H1 (cell line): Measurements from ENCODE around the gene CGN. TPM values are rescaled to one million over a fixed set of nuclear protein-coding genes. Genes with fewer than 3 reads are reported as not detected.

Experiments
- CTCF ChIA-PET: fragments of 300-600 bp; sonication (Branson Sonifier 250); formaldehyde crosslinking; loops from one replicate; lab custom pipeline; 2021; ENCODE audit not compliant: partially characterized antibody; lab: Charles Lee
- POLR2A ChIA-PET: fragments of 300-600 bp; sonication (Branson Sonifier 250); formaldehyde crosslinking; loops from one replicate; lab custom pipeline; 2021; ENCODE audit warnings: inconsistent platforms; ENCODE audit not compliant: partially characterized antibody; lab: Charles Lee
- DNase-seq, 2 experiments: peaks; one replicate each; pipeline versions ENCODE4 v3.0.0 to v3.0.0-alpha.2; 2010 to 2022; ENCODE audit warnings: low spot score in 2 of 2, low read depth in 1 of 2, mixed read lengths in 1 of 2
- FAIRE-seq: peaks from 2 replicates; lab custom pipeline; 2011; peaks lifted over from hg19 to GRCh38; lab: Jason Lieb, UNC
- H2AFZ ChIP-seq: 2 replicates; pipeline ENCODE4 v1.8.1; 2012; ENCODE audit warnings: low read length, inconsistent platforms
- H2AK5ac ChIP-seq: 2 replicates; pipeline ENCODE4 v1.6.1; 2013; ENCODE audit warnings: low read depth, low read length
- H2BK120ac ChIP-seq: replicated peaks from 2 replicates; pipeline ENCODE3; 2013; ENCODE audit warnings: low read depth, low read length, inconsistent platforms
- H2BK12ac ChIP-seq: 2 replicates; pipeline ENCODE4 v1.6.1; 2013; ENCODE audit warnings: low read depth, low read length
- H2BK15ac ChIP-seq: 2 replicates; pipeline ENCODE4 v1.6.1; 2013; ENCODE audit warnings: low read length
- H2BK20ac ChIP-seq: 2 replicates; pipeline ENCODE4 v1.6.1; 2013; ENCODE audit warnings: low read length
- H2BK5ac ChIP-seq: 2 replicates; pipeline ENCODE4 v1.6.1; 2013; ENCODE audit warnings: low read depth, low read length
- H3K14ac ChIP-seq: 2 replicates; pipeline ENCODE4 v1.6.1; 2013; ENCODE audit warnings: inconsistent platforms; ENCODE audit not compliant: insufficient read length
- H3K18ac ChIP-seq: 2 replicates; pipeline ENCODE4 v1.6.1; 2013; ENCODE audit warnings: low read length; ENCODE audit errors: extremely low read depth
- H3K23ac ChIP-seq: 2 replicates; pipeline ENCODE4 v1.6.1; 2013; ENCODE audit warnings: inconsistent platforms; ENCODE audit not compliant: insufficient read length
- H3K23me2 ChIP-seq: 2 replicates; pipeline ENCODE4 v1.6.1; 2013; ENCODE audit warnings: low read depth, low read length
- H3K27ac ChIP-seq: 2 replicates; pipeline ENCODE4 v1.6.1; 2011; ENCODE audit warnings: low read depth, low read length, inconsistent platforms
- H3K27me3 ChIP-seq, 4 experiments: replicated peaks in 1 of 4; 1 replicate in 1 of 4; 2 replicates in 3 of 4; pipeline versions ENCODE4 v1.6.1 to v1.8.1; 2011 to 2013; ENCODE audit warnings: low read length in 3 of 4, mild to moderate bottlenecking in 3 of 4, inconsistent platforms in 2 of 4, mixed read lengths in 2 of 4, moderate library complexity in 1 of 4; ENCODE audit not compliant: control insufficient read depth in 3 of 4, insufficient read depth in 3 of 4; ENCODE audit errors: extremely low read depth in 1 of 4
- H3K36me3 ChIP-seq, 4 experiments: 2 replicates each; pipeline versions ENCODE4 v1.6.1 to v1.8.1; 2011 to 2013; ENCODE audit warnings: mild to moderate bottlenecking in 4 of 4, low read length in 3 of 4, moderate library complexity in 2 of 4, control low read depth in 1 of 4, inconsistent platforms in 1 of 4; ENCODE audit not compliant: insufficient read depth in 4 of 4, control insufficient read depth in 2 of 4
- H3K4ac ChIP-seq: replicated peaks from 2 replicates; pipeline ENCODE3; 2013; ENCODE audit warnings: low read length, low read depth, mixed read lengths, inconsistent platforms; ENCODE audit not compliant: insufficient read length
- H3K4me1 ChIP-seq, 4 experiments: replicated peaks in 1 of 4; 1 replicate in 1 of 4; 2 replicates in 3 of 4; pipeline versions ENCODE4 v1.6.1 to v1.8.1; 2011 to 2013; ENCODE audit warnings: low read length in 3 of 4, inconsistent platforms in 2 of 4, mixed read lengths in 1 of 4; ENCODE audit not compliant: insufficient read depth in 4 of 4, control insufficient read depth in 3 of 4
- H3K4me2 ChIP-seq, 2 experiments: 2 replicates each; pipeline versions ENCODE4 v1.6.1 to v1.8.1; 2011 to 2013; ENCODE audit warnings: low read depth in 2 of 2, low read length in 2 of 2, control low read depth in 1 of 2, inconsistent platforms in 1 of 2, mild to moderate bottlenecking in 1 of 2; ENCODE audit not compliant: insufficient read depth in 1 of 2
- H3K4me3 ChIP-seq, 4 experiments: fragments of 200-600, 300-600 bp in 1 of 4; sonication (generic), shearing (Covaris generic), sonication (Bioruptor Twin) in 1 of 4; 2 replicates each; pipeline versions ENCODE4 v1.5.1 to v1.8.1; 2011 to 2016; ENCODE audit warnings: low read length in 4 of 4, low read depth in 3 of 4, control low read depth in 2 of 4, inconsistent platforms in 2 of 4, mild to moderate bottlenecking in 2 of 4, mixed read lengths in 1 of 4, moderate library complexity in 1 of 4; ENCODE audit not compliant: insufficient read depth in 2 of 4; ENCODE audit errors: extremely low read depth in 1 of 4
- H3K56ac ChIP-seq: replicated peaks from 2 replicates; pipeline ENCODE3; 2013; ENCODE audit warnings: low read depth, mild to moderate bottlenecking, mixed read lengths, low read length, inconsistent platforms; ENCODE audit not compliant: insufficient read length
- H3K79me1 ChIP-seq: 2 replicates; pipeline ENCODE4 v1.6.1; 2013; ENCODE audit warnings: low read depth, low read length, control low read depth
- H3K79me2 ChIP-seq, 2 experiments: 2 replicates each; pipeline versions ENCODE4 v1.6.1 to v1.8.1; 2012 to 2013; ENCODE audit warnings: low read length in 2 of 2, mild to moderate bottlenecking in 2 of 2, inconsistent platforms in 1 of 2; ENCODE audit not compliant: insufficient read depth in 2 of 2, control insufficient read depth in 1 of 2
- H3K9ac ChIP-seq, 4 experiments: replicated peaks in 1 of 4; 1 replicate in 1 of 4; 2 replicates in 3 of 4; pipeline versions ENCODE4 v1.6.1 to v1.8.1; 2011 to 2013; ENCODE audit warnings: low read depth in 3 of 4, low read length in 3 of 4, control low read depth in 2 of 4, mild to moderate bottlenecking in 2 of 4, moderate library complexity in 2 of 4, inconsistent platforms in 1 of 4; ENCODE audit errors: extremely low read depth in 1 of 4
- H3K9me3 ChIP-seq, 2 experiments: 2 replicates each; pipeline versions ENCODE4 v1.6.1 to v1.8.1; 2012 to 2013; ENCODE audit warnings: mild to moderate bottlenecking in 2 of 2, moderate library complexity in 2 of 2, control low read depth in 1 of 2, inconsistent platforms in 1 of 2, low read depth in 1 of 2, low read length in 1 of 2, mixed read lengths in 1 of 2; ENCODE audit not compliant: insufficient read depth in 2 of 2
- H4K20me1 ChIP-seq, 2 experiments: replicated peaks in 1 of 2; 2 replicates each; pipeline versions ENCODE3 to v1.8.1; 2011 to 2013; ENCODE audit warnings: inconsistent platforms in 2 of 2, low read length in 2 of 2, mild to moderate bottlenecking in 1 of 2; ENCODE audit not compliant: insufficient read depth in 2 of 2, control insufficient read depth in 1 of 2
- H4K5ac ChIP-seq: 2 replicates; pipeline ENCODE4 v1.6.1; 2013; ENCODE audit warnings: low read length, low read depth, mixed read lengths, inconsistent platforms; ENCODE audit not compliant: insufficient read length
- H4K8ac ChIP-seq: 2 replicates; pipeline ENCODE4 v1.8.0; 2013; ENCODE audit warnings: mild to moderate bottlenecking, moderate library complexity, low read length, inconsistent platforms; ENCODE audit not compliant: insufficient read depth; ENCODE audit errors: extremely low read depth
- H4K91ac ChIP-seq: replicated peaks from 2 replicates; pipeline ENCODE3; 2013; ENCODE audit warnings: low read length, mixed read lengths, inconsistent platforms; ENCODE audit not compliant: insufficient read length
- CHD2 ChIP-seq: IDR thresholded peaks from 2 replicates; pipeline ENCODE4 v1.6.1; 2012; ENCODE audit warnings: low read length, improper control_type of control experiment
- CREB1 ChIP-seq: IDR thresholded peaks from 2 replicates; pipeline ENCODE4 v1.6.1; 2012; ENCODE audit warnings: inconsistent platforms
- KDM5A ChIP-seq: fragments of 200-600 bp; IDR thresholded peaks from 2 replicates; pipeline ENCODE4 v1.7.1; 2012; ENCODE audit warnings: mild to moderate bottlenecking, low read length, inconsistent platforms, mixed read lengths
- SRF ChIP-seq: IDR thresholded peaks from 2 replicates; pipeline ENCODE4 v1.6.1; 2011; ENCODE audit warnings: mild to moderate bottlenecking, low read depth, low read length, moderate library complexity
- WGBS, 2 experiments: shearing (Covaris generic) in 1 of 2; methylation state at CpG; one replicate each; pipeline versions ENCODE4 v1.1.6 to v1.1.7; 2013 to 2015; ENCODE audit warnings: low lambda C conversion rate in 2 of 2, mixed read lengths in 2 of 2, inconsistent platforms in 1 of 2, low coverage in 1 of 2, missing lambda C conversion rate in 1 of 2; ENCODE audit not compliant: insufficient replicate concordance in 2 of 2, insufficient coverage in 1 of 2, insufficient read length in 1 of 2; ENCODE audit errors: extremely low coverage in 1 of 2, missing lambda C conversion rate in 1 of 2; 5-methylcytosine and 5-hydroxymethylcytosine counted together
- polyA plus RNA-seq, 7 experiments: library from polyadenylated mRNA; depleted of rRNA in 3 of 7; stranded (reverse) in 5 of 7; unstranded in 2 of 7; fragments of >200 nt in 5 of 7; fragments of 200-250 nt in 2 of 7; gene quantifications; 1 replicate in 5 of 7; 2 replicates in 1 of 7; 4 replicates in 1 of 7; pipeline versions ENCODE4 v1.2.1 to v1.2.3, GENCODE V29; 2011 to 2013; ENCODE audit warnings: missing spikeins in 2 of 7, mixed read lengths in 2 of 7
- total RNA-seq: library from RNA; stranded (reverse); fragmentation: NEBNext Ultra II Directional; extraction: Animal tissue kit (Norgen Biotek cat#: 25700); gene quantifications from 2 replicates; pipeline ENCODE4 v1.2.1, GENCODE V29; 2021

The CGN gene
- total and polyA plus RNA-seq, 2 of the 8 experiments (the other 6 are each of a cell fraction or from before 2014, with no cell fraction given), result 15.9 to 52.7 TPM

DNA sequence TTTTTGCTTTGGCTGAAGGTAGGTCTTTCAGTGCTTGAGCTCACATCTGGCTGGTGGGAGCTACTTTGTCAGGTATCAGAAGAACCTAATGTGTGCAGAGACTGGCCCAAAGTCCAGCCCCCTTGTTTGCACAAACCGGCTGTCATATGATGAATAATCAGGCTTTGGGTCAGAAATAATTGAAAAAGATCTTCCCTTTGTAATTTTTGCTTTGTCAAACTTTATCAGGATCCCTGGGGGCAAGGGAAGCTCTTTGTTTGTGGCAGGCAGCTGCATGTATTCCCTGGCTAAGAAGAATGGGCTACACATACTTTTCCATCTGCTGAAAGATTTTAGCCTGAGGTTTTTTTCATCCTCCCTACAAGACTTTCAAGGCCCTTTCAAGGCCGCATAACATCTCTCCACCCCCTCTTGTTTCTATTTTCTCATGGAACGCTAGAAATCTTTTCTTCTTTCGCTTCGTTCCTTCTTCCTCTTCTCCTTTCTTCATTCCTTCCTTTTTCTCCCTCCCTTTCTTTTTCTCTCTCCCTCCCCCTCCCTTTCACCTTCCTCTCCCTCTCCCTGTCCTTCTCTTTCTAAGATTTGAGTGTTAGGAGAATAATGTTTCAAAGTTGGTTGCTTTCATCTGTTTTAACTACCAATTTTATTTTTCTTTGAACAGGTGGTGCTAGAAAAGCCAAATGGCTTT lies 54.5 kb downstream of the CGN start:
- no peak overlapping the region for H3K27ac ChIP-seq

More for the DNA sequence above, 54.5 kb downstream of the CGN start:
- H4K91ac ChIP-seq, result no peak overlapping the region
- no peak for DNase-seq
- H3K4me3 ChIP-seq, result no peak overlapping the region
- H2BK12ac ChIP-seq, result no peak overlapping the region
- no peak overlapping the region for H2AFZ ChIP-seq
- no peak for TF ChIP-seq KDM5A
- TF ChIP-seq CREB1, result no peak
- no peak for TF ChIP-seq CHD2
- TF ChIP-seq SRF, result no peak
- WGBS, 2 experiments, result 83 to 88% methylated on average over 2 to 5 of the region's 5 CpGs
- H3K4ac ChIP-seq, result no peak overlapping the region
- H3K79me1 ChIP-seq, result no peaks in the 10 kb centered on the region
- H3K79me2 ChIP-seq, result 0 out of 4 replicates have a peak, but pooled peaks cover under 1 to 3% of the 10 kb centered on the region in 2 experiments
- ChIA-PET CTCF (interaction anchor here (1.9 to 2.6 kb wide), 2 partner anchors 11 to 28 kb away, joined by 4 to 6 read pairs; no protein-coding TSS in a partner anchor), POLR2A (interaction anchor here (1.8 to 6.6 kb wide), 2 partner anchors 16 to 25 kb away, joined by 6 to 32 read pairs; partner anchors contain the start of gene TUFT1)
- no peak overlapping the region for H4K5ac ChIP-seq
- H3K23me2 ChIP-seq, result no peaks in the 10 kb centered on the region
- no peak overlapping the region; a peak in 1 of 4 replicates for H3K4me2 ChIP-seq
- no peak overlapping the region for H2BK15ac ChIP-seq
- no peak overlapping the region for H3K56ac ChIP-seq
- no peak overlapping the region for H3K14ac ChIP-seq
- FAIRE-seq, result no peak
- H4K20me1 ChIP-seq, result no peaks in the 10 kb centered on the region
- no peaks in the 10 kb centered on the region for H3K4me1 ChIP-seq
- H3K36me3 ChIP-seq, result peaks cover 2 to 28% (median 10%) of the 10 kb centered on the region in 4 experiments; a peak in 6 of 8 replicates
- H2AK5ac ChIP-seq, result no peak overlapping the region
- H3K18ac ChIP-seq, result no peak overlapping the region
- H3K23ac ChIP-seq, result no peak overlapping the region
- H3K27me3 ChIP-seq, result no peaks in the 10 kb centered on the region; a peak in 1 of 7 replicates
- H3K9me3 ChIP-seq, result no peaks in the 10 kb centered on the region
- H3K9ac ChIP-seq, result no peak overlapping the region; a peak in 1 of 7 replicates
- no peak overlapping the region for H2BK5ac ChIP-seq
- no peak overlapping the region for H2BK20ac ChIP-seq
- no peak overlapping the region for H4K8ac ChIP-seq
- H2BK120ac ChIP-seq, result no peak overlapping the region
